Common myeloid progenitor, CD34-positive (primary cell): ENCODE results near the gene CTNND1. TPM values are rescaled to one million over a fixed set of nuclear protein-coding genes. Genes with fewer than 3 reads are reported as not detected.
"Not testable (repeated sequence)": the region's sequence is repeated elsewhere in the genome, so short reads cannot be mapped to it uniquely, and the experiment has no call there.

Experiments
- CTCF ChIA-PET: fragments of 350-600 bp; sonication (Branson Sonifier 250); formaldehyde crosslinking; loops from one replicate; lab custom pipeline; 2021; ENCODE audit warnings: antibody characterized with exemption; lab: Charles Lee
- POLR2A ChIA-PET: fragments of 350-600 bp; sonication (Branson Sonifier 250); formaldehyde crosslinking; loops from one replicate; lab custom pipeline; 2021; ENCODE audit warnings: antibody characterized with exemption; lab: Charles Lee
- DNase-seq, 3 donors: peaks; one replicate each; pipeline versions ENCODE4 v3.0.0 to v3.0.0-alpha.2; 2013
- H3K27ac ChIP-seq, 2 experiments: 1 replicate in 1 of 2; 2 replicates in 1 of 2; pipeline ENCODE4 v1.7.0; 2013; ENCODE audit warnings: inconsistent platforms in 2 of 2, low read length in 2 of 2, mild to moderate bottlenecking in 2 of 2, low read depth in 1 of 2, moderate library complexity in 1 of 2; ENCODE audit not compliant: severe bottlenecking in 2 of 2, insufficient read depth in 1 of 2, poor library complexity in 1 of 2
- H3K27me3 ChIP-seq, 5 experiments: replicated peaks in 2 of 5; 1 replicate in 3 of 5; 2 replicates in 2 of 5; pipeline versions ENCODE4 v1.6.1 to v1.7.0; 2013; ENCODE audit warnings: low read length in 4 of 5, mild to moderate bottlenecking in 2 of 5, moderate library complexity in 2 of 5, inconsistent platforms in 1 of 5; ENCODE audit not compliant: insufficient read depth in 5 of 5, control insufficient read depth in 4 of 5
- H3K36me3 ChIP-seq, 4 experiments: 1 replicate in 2 of 4; 2 replicates in 2 of 4; pipeline versions ENCODE4 v1.6.1 to v1.7.0; 2013; ENCODE audit warnings: low read length in 3 of 4, control low read depth in 1 of 4, mild to moderate bottlenecking in 1 of 4; ENCODE audit not compliant: control insufficient read depth in 4 of 4, insufficient read depth in 4 of 4
- H3K4me1 ChIP-seq, 4 experiments: 1 replicate in 3 of 4; 2 replicates in 1 of 4; pipeline versions ENCODE4 v1.6.1 to v1.7.1; 2013; ENCODE audit warnings: low read length in 3 of 4, mild to moderate bottlenecking in 3 of 4, control low read depth in 1 of 4, inconsistent platforms in 1 of 4, moderate library complexity in 1 of 4; ENCODE audit not compliant: control insufficient read depth in 4 of 4, insufficient read depth in 4 of 4; ENCODE audit errors: control extremely low read depth in 1 of 4
- H3K4me3 ChIP-seq, 7 experiments: 1 replicate in 4 of 7; 2 replicates in 3 of 7; pipeline versions ENCODE4 v1.5.1 to v1.7.0; 2013; ENCODE audit warnings: mild to moderate bottlenecking in 7 of 7, low read length in 6 of 7, moderate library complexity in 6 of 7, inconsistent platforms in 2 of 7, low read depth in 2 of 7, control low read depth in 1 of 7; ENCODE audit not compliant: insufficient read depth in 4 of 7, control insufficient read depth in 1 of 7; ENCODE audit errors: extremely low read depth in 1 of 7
- H3K9me3 ChIP-seq, 5 experiments: 1 replicate in 4 of 5; 2 replicates in 1 of 5; pipeline versions ENCODE4 v1.6.1 to v1.7.1; 2013; ENCODE audit warnings: low read length in 4 of 5, mild to moderate bottlenecking in 2 of 5, inconsistent platforms in 1 of 5, low read depth in 1 of 5, moderate library complexity in 1 of 5; ENCODE audit not compliant: control insufficient read depth in 4 of 5, insufficient read depth in 2 of 5; ENCODE audit errors: control extremely low read depth in 1 of 5
- WGBS: methylation state at CpG from one replicate; pipeline ENCODE4 v1.1.5; 2013; ENCODE audit not compliant: insufficient coverage; 5-methylcytosine and 5-hydroxymethylcytosine counted together
- polyA plus RNA-seq: library from polyadenylated mRNA; unstranded; fragments of 120-200 nt; gene quantifications from one replicate; pipeline ENCODE4 v1.2.1, GENCODE V29; 2013

Gene CTNND1
- 30.7 TPM for polyA plus RNA-seq

- Histone ChIP-seq H3K27me3 (no peaks in the 10 kb centered on the region), H3K27ac (peak within 1 kb of the TSS; percentile 93 to 98), H3K9me3 (no peaks in the 10 kb centered on the region), H3K4me1 (peaks cover 12 to 33% (median 25%) of the 10 kb centered on the region in 4 experiments), H3K4me3 (peak within 1 kb of the TSS; percentile 31 to 99 (median 87)), H3K36me3 (no peaks in the 10 kb centered on the region)
- POLR2A ChIA-PET, result interaction anchor here (0.7 to 2.0 kb wide), 8 partner anchors 17 to 40 kb away, joined by 3 to 10 read pairs (median 5); partner anchors contain the start of gene SELENOH
- CTCF ChIA-PET, result interaction anchor here (0.8 to 32.2 kb wide), 8 partner anchors 10 to 60 kb away, joined by 3 to 571 read pairs (median 7); partner anchors contain the start of genes BTBD18 and SELENOH
- 11% methylated on average over 6 of the region's 13 CpGs for WGBS
- peak; percentile 94 to 97 (median 96) for DNase-seq
Measured at GRCh38 chr11:57761301-57762234, at the start of gene CTNND1. Gene CTNND1 (plus strand): TSS chr11:57761802. CDS start chr11:57791479, 29,677 bp downstream.

- CTCF ChIA-PET, result interaction anchor here (1.6 kb wide), 1 partner anchor 10 kb away, joined by 5 read pairs; no protein-coding TSS in a partner anchor
- Histone ChIP-seq H3K4me3 (peak within 1 kb of the TSS; percentile 79 to 100 (median 98)), H3K36me3 (peaks cover 0 to 5% (median 2%) of the 10 kb centered on the region in 4 experiments), H3K27ac (peak within 1 kb of the TSS; percentile 93 to 97), H3K9me3 (no peaks in the 10 kb centered on the region), H3K4me1 (peaks cover 18 to 28% (median 21%) of the 10 kb centered on the region in 4 experiments), H3K27me3 (no peaks in the 10 kb centered on the region)
- DNase-seq, result peak; percentile 99 to 100 (median 99)
- POLR2A ChIA-PET, result interaction anchor here (0.6 kb wide), 2 partner anchors 28 to 72 kb away, joined by 3 read pairs; no protein-coding TSS in a partner anchor
- WGBS, result 0% methylated on average over 51 of the region's 53 CpGs
Measured at GRCh38 chr11:57712256-57713150, 49.1 kb upstream of the CTNND1 start, which contains the start of gene TMX2. Gene TMX2 (plus strand): TSS chr11:57712593. CDS start chr11:57712619, 26 bp downstream.

GRCh38 chr11:57713835-57714234 lies 47.8 kb upstream of the CTNND1 start:
- CTCF ChIA-PET, result interaction anchor here (0.6 to 2.0 kb wide), 6 partner anchors 8 to 810 kb away, joined by 3 to 7 read pairs (median 4); no protein-coding TSS in a partner anchor
- 100% methylated on average over 1 of the region's 2 CpGs for WGBS
- POLR2A ChIA-PET, result no interaction called here
- peak overlapping the region in 1 of 2 experiments; percentile 97 for H3K27ac ChIP-seq
- H3K4me1 ChIP-seq, result peaks cover 18 to 28% (median 21%) of the 10 kb centered on the region in 4 experiments
- peak overlapping the region in 5 of 7 experiments; percentile 79 to 100 (median 98) for H3K4me3 ChIP-seq
- DNase-seq, result no peak
- H3K9me3 ChIP-seq, result no peaks in the 10 kb centered on the region
- no peaks in the 10 kb centered on the region for H3K27me3 ChIP-seq
- peaks cover 2 to 10% (median 3%) of the 10 kb centered on the region in 4 experiments for H3K36me3 ChIP-seq

GRCh38 chr11:57716726-57717125 lies 44.9 kb upstream of the CTNND1 start:
- H3K27ac ChIP-seq, H3K9me3 ChIP-seq, CTCF ChIA-PET, H3K4me3 ChIP-seq, DNase-seq, H3K27me3 ChIP-seq, POLR2A ChIA-PET: not testable (repeated sequence)
- WGBS, result no CpG with 5 or more reads among the region's 34 CpGs
- H3K36me3 ChIP-seq, result peaks cover 0 to 20% (median 8%) of the 10 kb centered on the region in 4 experiments
- peaks cover 11 to 17% (median 14%) of the 10 kb centered on the region in 4 experiments for H3K4me1 ChIP-seq

- Histone ChIP-seq H3K36me3 (peaks cover 3 to 14% (median 6%) of the 10 kb centered on the region in 4 experiments), H3K4me3 (no peak overlapping the region), H3K27me3 (no peaks in the 10 kb centered on the region), H3K9me3 (no peaks in the 10 kb centered on the region), H3K4me1 (peaks cover 0 to 3% (median 0%) of the 10 kb centered on the region in 4 experiments), H3K27ac (no peak overlapping the region)
- POLR2A ChIA-PET, result no interaction called here
- no peak for DNase-seq
- 100% methylated on average over 1 of the region's 2 CpGs for WGBS
- CTCF ChIA-PET, result interaction anchor here (1.2 to 2.1 kb wide), 2 partner anchors 13 to 18 kb away, joined by 3 to 4 read pairs; no protein-coding TSS in a partner anchor
Measured at GRCh38 chr11:57727185-57727584, 34.4 kb upstream of the CTNND1 start.

- H3K27me3 ChIP-seq, result no peaks in the 10 kb centered on the region
- H3K36me3 ChIP-seq, result peaks cover 3 to 14% (median 6%) of the 10 kb centered on the region in 4 experiments
- no peak overlapping the region for H3K4me3 ChIP-seq
- H3K4me1 ChIP-seq, result peaks cover 0 to 3% (median 0%) of the 10 kb centered on the region in 4 experiments
- ChIA-PET POLR2A (no interaction called here), CTCF (interaction anchor here (1.4 to 2.1 kb wide), 3 partner anchors 8 to 16 kb away, joined by 4 to 7 read pairs (median 4); no protein-coding TSS in a partner anchor)
- H3K27ac ChIP-seq, result no peak overlapping the region
- no peak for DNase-seq
- WGBS, result 100% methylated on average over 3 of the region's 7 CpGs
- no peaks in the 10 kb centered on the region for H3K9me3 ChIP-seq
Measured at GRCh38 chr11:57728829-57729228, 32.8 kb upstream of the CTNND1 start.
